T-helper 1 cell treated with Interleukin-12 subunit alpha and Interleukin-12 subunit beta and Interleukin-4 antibody, amounts not matched to agents 30 μg/mL and 1 μg/mL, for 36 hours (primary cell): ENCODE data around the gene FAM3D.
"Not testable (repeated sequence)": the region's sequence is repeated elsewhere in the genome, so short reads cannot be mapped to it uniquely, and the experiment has no call there.

Source experiments
- H3K27ac Mint-ChIP-seq: one replicate; pipeline ENCODE4 v1.8.0; 2021; ENCODE audit warnings: mild to moderate bottlenecking, mixed read lengths
- H3K27me3 Mint-ChIP-seq: one replicate; pipeline ENCODE4 v1.8.0; 2021; ENCODE audit warnings: low read depth, mixed read lengths
- H3K36me3 Mint-ChIP-seq: one replicate; pipeline ENCODE4 v1.8.0; 2021; ENCODE audit warnings: low read depth, mixed read lengths
- H3K4me1 Mint-ChIP-seq: one replicate; pipeline ENCODE4 v1.8.0; 2021; ENCODE audit warnings: low read depth, mixed read lengths
- H3K4me3 Mint-ChIP-seq: one replicate; pipeline ENCODE4 v1.8.0; 2021; ENCODE audit warnings: mild to moderate bottlenecking, moderate library complexity, mixed read lengths
- H3K9me3 Mint-ChIP-seq: one replicate; pipeline ENCODE4 v1.8.0; 2021; ENCODE audit warnings: mixed read lengths

Gene FAM3D

GRCh38 chr3:58693940-58694850 is 27.6 kb upstream of the FAM3D start:
- Mint-ChIP-seq H3K36me3 (no peaks in the 10 kb centered on the region), H3K27me3 (peaks cover under 1% of the 10 kb centered on the region), H3K9me3 (peaks cover 34% of the 10 kb centered on the region), H3K27ac (peak overlapping the region; percentile 46), H3K4me3 (no peak overlapping the region), H3K4me1 (peaks cover 25% of the 10 kb centered on the region)

GRCh38 chr3:58692484-58692883 is 25.9 kb upstream of the FAM3D start:
- H3K4me3 Mint-ChIP-seq, result no peak overlapping the region
- H3K27ac Mint-ChIP-seq, result no peak overlapping the region
- no peaks in the 10 kb centered on the region for H3K36me3 Mint-ChIP-seq
- peaks cover 23% of the 10 kb centered on the region for H3K4me1 Mint-ChIP-seq
- peaks cover 48% of the 10 kb centered on the region for H3K9me3 Mint-ChIP-seq
- no peaks in the 10 kb centered on the region for H3K27me3 Mint-ChIP-seq

GRCh38 chr3:58691997-58692396 is 25.4 kb upstream of the FAM3D start:
- H3K27me3 Mint-ChIP-seq, result no peaks in the 10 kb centered on the region
- H3K4me1 Mint-ChIP-seq, result peaks cover 18% of the 10 kb centered on the region
- H3K9me3 Mint-ChIP-seq, result peaks cover 48% of the 10 kb centered on the region
- H3K36me3 Mint-ChIP-seq, result no peaks in the 10 kb centered on the region
- no peak overlapping the region for H3K4me3 Mint-ChIP-seq
- no peak overlapping the region for H3K27ac Mint-ChIP-seq

- H3K27ac Mint-ChIP-seq, result no peak overlapping the region
- peaks cover 51% of the 10 kb centered on the region for H3K9me3 Mint-ChIP-seq
- no peak overlapping the region for H3K4me3 Mint-ChIP-seq
- no peaks in the 10 kb centered on the region for H3K36me3 Mint-ChIP-seq
- H3K27me3 Mint-ChIP-seq, result no peaks in the 10 kb centered on the region
- peaks cover 12% of the 10 kb centered on the region for H3K4me1 Mint-ChIP-seq
Observed at GRCh38 chr3:58690490-58690889, 23.9 kb upstream of the FAM3D start.

- no peaks in the 10 kb centered on the region for H3K4me1 Mint-ChIP-seq
- H3K9me3 Mint-ChIP-seq, result peaks cover 44% of the 10 kb centered on the region
- no peak overlapping the region for H3K4me3 Mint-ChIP-seq
- no peak overlapping the region for H3K27ac Mint-ChIP-seq
- no peaks in the 10 kb centered on the region for H3K36me3 Mint-ChIP-seq
- no peaks in the 10 kb centered on the region for H3K27me3 Mint-ChIP-seq
Observed at GRCh38 chr3:58688574-58688973, 22.0 kb upstream of the FAM3D start.

- Mint-ChIP-seq H3K27me3 (no peaks in the 10 kb centered on the region), H3K36me3 (no peaks in the 10 kb centered on the region), H3K27ac (no peak overlapping the region), H3K4me1 (no peaks in the 10 kb centered on the region), H3K9me3 (peaks cover 36% of the 10 kb centered on the region), H3K4me3 (no peak overlapping the region)
Observed at GRCh38 chr3:58686847-58687246, 20.3 kb upstream of the FAM3D start.

- Mint-ChIP-seq H3K9me3 (peaks cover 30% of the 10 kb centered on the region), H3K36me3 (no peaks in the 10 kb centered on the region), H3K27ac (no peak overlapping the region), H3K27me3 (no peaks in the 10 kb centered on the region), H3K4me1 (no peaks in the 10 kb centered on the region), H3K4me3 (no peak overlapping the region)
Observed at GRCh38 chr3:58685641-58686040, 19.1 kb upstream of the FAM3D start.

GRCh38 chr3:58683466-58683865 is 16.9 kb upstream of the FAM3D start:
- Mint-ChIP-seq H3K27me3 (no peaks in the 10 kb centered on the region), H3K27ac (no peak overlapping the region), H3K4me3 (no peak overlapping the region), H3K4me1 (no peaks in the 10 kb centered on the region), H3K36me3 (no peaks in the 10 kb centered on the region), H3K9me3 (peaks cover 13% of the 10 kb centered on the region)

GRCh38 chr3:58683001-58683458 is 16.5 kb upstream of the FAM3D start:
- Mint-ChIP-seq H3K9me3 (peaks cover 8% of the 10 kb centered on the region), H3K4me1 (no peaks in the 10 kb centered on the region), H3K27ac (no peak overlapping the region), H3K27me3 (no peaks in the 10 kb centered on the region), H3K4me3 (no peak overlapping the region), H3K36me3 (no peaks in the 10 kb centered on the region)

- Mint-ChIP-seq H3K9me3 (peaks cover 6% of the 10 kb centered on the region), H3K4me1 (no peaks in the 10 kb centered on the region), H3K36me3 (no peaks in the 10 kb centered on the region), H3K4me3 (no peak overlapping the region), H3K27me3 (peaks cover 6% of the 10 kb centered on the region), H3K27ac (no peak overlapping the region)
Observed at GRCh38 chr3:58681863-58682262, 15.3 kb upstream of the FAM3D start.

- Mint-ChIP-seq H3K27me3 (peaks cover 11% of the 10 kb centered on the region), H3K4me3 (no peak overlapping the region), H3K36me3 (no peaks in the 10 kb centered on the region), H3K27ac (no peak overlapping the region), H3K4me1 (no peaks in the 10 kb centered on the region), H3K9me3 (peaks cover 3% of the 10 kb centered on the region)
Observed at GRCh38 chr3:58680879-58681525, 14.4 kb upstream of the FAM3D start.

- Mint-ChIP-seq H3K4me3 (no peak overlapping the region), H3K36me3 (no peaks in the 10 kb centered on the region), H3K9me3 (peaks cover 5% of the 10 kb centered on the region), H3K4me1 (no peaks in the 10 kb centered on the region), H3K27ac (no peak overlapping the region), H3K27me3 (peaks cover 17% of the 10 kb centered on the region)
Observed at GRCh38 chr3:58679974-58680666, 13.5 kb upstream of the FAM3D start.

GRCh38 chr3:58679446-58679845 is 12.9 kb upstream of the FAM3D start:
- H3K27ac Mint-ChIP-seq, result no peak overlapping the region
- H3K9me3 Mint-ChIP-seq, result peaks cover 5% of the 10 kb centered on the region
- no peaks in the 10 kb centered on the region for H3K36me3 Mint-ChIP-seq
- H3K27me3 Mint-ChIP-seq, result peaks cover 20% of the 10 kb centered on the region
- no peaks in the 10 kb centered on the region for H3K4me1 Mint-ChIP-seq
- no peak overlapping the region for H3K4me3 Mint-ChIP-seq

GRCh38 chr3:58678177-58678970 is 11.8 kb upstream of the FAM3D start:
- peaks cover 21% of the 10 kb centered on the region for H3K27me3 Mint-ChIP-seq
- H3K27ac Mint-ChIP-seq, H3K36me3 Mint-ChIP-seq, H3K4me1 Mint-ChIP-seq, H3K9me3 Mint-ChIP-seq, H3K4me3 Mint-ChIP-seq: not testable (repeated sequence)
